Fibroblast of the aortic adventitia (primary cell): ENCODE results near the gene SNRPA. TPM values are rescaled to one million over a fixed set of nuclear protein-coding genes. Genes with fewer than 3 reads are reported as not detected.
A peak's percentile ranks its signal among the peaks of the same experiment; 100 is the strongest.
"Not testable (repeated sequence)": the region's sequence is repeated elsewhere in the genome, so short reads cannot be mapped to it uniquely, and the experiment has no call there.

Experiments used
- DNase-seq: peaks from one replicate; pipeline ENCODE4 v3.0.0-alpha.2; 2010; ENCODE audit warnings: low read depth
- H3K4me3 ChIP-seq: 2 replicates; pipeline ENCODE4 v1.5.1; 2011; ENCODE audit warnings: low read depth, mild to moderate bottlenecking, control low read depth, low read length, moderate library complexity
- small RNA-seq: library from RNA; depleted of rRNA; stranded (forward); fragments of <200 nt; gene quantifications from one replicate; pipeline ENCODE3, GENCODE V24; 2012
- total RNA-seq: library from RNA; depleted of rRNA; stranded (reverse); fragments of >200 nt; gene quantifications from 2 replicates; pipeline ENCODE4 v1.2.3, GENCODE V29; 2012; ENCODE audit warnings: low replicate concordance
- TF ChIP-seq, protein P1 (sequence below): IDR thresholded peaks from 2 replicates; pipeline ENCODE4 v1.5.1; 2011; ENCODE audit warnings: mild to moderate bottlenecking, low read length, control low read depth, inconsistent platforms; ENCODE audit not compliant: insufficient read depth

SNRPA gene
- total RNA-seq, 1 donor, result 29.8 TPM

DNA sequence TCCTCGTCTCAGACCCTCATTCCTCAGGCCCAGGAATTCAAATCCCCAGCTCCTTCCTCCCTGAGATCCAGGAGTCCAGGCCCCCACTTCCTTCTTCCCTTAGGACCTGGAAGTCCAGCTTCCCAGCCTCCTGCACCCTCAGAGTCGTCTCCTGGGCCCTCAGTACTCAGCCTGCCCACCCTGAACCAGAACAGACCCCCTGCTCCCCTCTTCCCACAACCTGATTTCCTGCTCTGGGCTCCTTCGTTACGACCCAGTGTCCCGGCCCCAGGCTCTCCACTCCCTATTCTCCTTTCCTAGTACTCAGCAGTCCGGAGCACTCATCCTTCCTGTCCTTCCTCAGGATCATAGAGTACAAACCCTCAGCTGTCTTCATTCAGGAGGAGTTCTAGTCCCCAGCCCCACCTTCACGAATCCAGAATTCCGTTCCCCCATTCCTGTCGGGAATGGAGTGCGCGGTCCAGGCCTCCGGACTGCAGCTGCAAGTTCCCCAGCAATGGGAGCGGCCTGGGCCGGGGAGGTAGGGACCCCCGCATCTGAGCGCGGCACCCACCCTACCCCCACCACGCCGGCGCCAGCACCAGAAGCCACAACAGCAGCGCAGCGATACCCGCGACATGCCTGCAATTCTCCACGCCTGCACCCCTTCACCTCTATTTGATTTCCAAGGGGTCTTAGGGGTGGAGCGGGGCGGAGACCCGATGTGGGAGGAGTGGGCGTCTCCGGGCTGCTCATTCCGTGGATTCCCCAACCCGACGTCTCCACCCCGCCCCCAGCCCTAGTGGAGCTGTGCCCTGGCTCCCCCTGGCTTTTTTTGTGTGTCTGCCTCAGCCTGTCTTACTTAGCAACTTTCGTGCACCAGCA lies 60.7 kb downstream of the SNRPA start:
- H3K4me3 ChIP-seq, result no peak overlapping the region
- TF ChIP-seq, protein P1, sequence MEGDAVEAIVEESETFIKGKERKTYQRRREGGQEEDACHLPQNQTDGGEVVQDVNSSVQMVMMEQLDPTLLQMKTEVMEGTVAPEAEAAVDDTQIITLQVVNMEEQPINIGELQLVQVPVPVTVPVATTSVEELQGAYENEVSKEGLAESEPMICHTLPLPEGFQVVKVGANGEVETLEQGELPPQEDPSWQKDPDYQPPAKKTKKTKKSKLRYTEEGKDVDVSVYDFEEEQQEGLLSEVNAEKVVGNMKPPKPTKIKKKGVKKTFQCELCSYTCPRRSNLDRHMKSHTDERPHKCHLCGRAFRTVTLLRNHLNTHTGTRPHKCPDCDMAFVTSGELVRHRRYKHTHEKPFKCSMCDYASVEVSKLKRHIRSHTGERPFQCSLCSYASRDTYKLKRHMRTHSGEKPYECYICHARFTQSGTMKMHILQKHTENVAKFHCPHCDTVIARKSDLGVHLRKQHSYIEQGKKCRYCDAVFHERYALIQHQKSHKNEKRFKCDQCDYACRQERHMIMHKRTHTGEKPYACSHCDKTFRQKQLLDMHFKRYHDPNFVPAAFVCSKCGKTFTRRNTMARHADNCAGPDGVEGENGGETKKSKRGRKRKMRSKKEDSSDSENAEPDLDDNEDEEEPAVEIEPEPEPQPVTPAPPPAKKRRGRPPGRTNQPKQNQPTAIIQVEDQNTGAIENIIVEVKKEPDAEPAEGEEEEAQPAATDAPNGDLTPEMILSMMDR, result no peak

DNA sequence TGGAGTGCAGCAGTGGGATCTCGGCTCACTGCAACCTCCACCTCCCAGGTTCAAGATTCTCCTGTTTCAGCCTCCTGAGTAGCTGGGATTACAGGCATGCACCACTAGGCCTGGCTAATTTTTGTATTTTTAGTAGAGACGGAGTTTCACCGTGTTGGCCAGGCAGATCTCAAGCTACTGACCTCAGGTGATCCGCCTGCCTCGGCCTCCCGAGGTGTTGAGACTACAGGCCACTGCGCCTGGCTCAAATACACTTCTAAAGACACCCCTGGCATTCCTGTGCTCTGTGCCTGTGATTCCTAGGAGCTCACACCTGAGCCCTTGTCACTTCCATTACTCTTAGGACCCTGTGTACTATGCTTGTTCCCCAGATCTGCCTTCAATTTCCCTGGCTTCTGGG lies 61.6 kb downstream of the SNRPA start:
- H3K4me3 ChIP-seq, DNase-seq: not testable (repeated sequence)

More for the DNA sequence above, 60.7 kb downstream of the SNRPA start:
- no peak for DNase-seq

DNA sequence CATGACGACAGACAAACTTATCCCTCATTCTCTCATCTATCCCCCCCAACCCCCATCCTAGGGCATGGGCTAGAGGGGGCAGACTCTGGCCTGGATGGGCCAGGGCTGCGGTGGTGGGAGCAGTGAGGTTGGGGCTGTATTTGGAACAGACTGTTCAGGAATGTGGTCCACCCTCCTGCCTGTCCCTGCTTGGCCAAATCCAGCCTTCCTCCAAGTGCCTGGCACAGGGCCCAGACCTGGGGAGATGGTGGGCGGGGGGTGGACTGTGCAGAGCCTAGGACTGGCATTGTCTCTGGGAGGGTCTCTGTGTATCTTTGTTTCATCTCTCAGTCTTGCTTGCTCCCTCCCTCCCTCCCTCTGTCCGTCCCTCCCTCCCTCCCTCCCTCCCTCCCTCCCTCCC lies 62.2 kb downstream of the SNRPA start:
- H3K4me3 ChIP-seq, result no peak overlapping the region
- peak; percentile 57 for DNase-seq
- TF ChIP-seq, protein P1, result no peak

Small RNA genes within 50 kb of the gene (small RNA-seq; reads per million reads assigned to genes)
- not detected for gene RNU6-195P

Other genes with a start within 250 kb of the SNRPA start
- 5.7 and 24.9 TPM in 2 replicates for gene SHKBP1, start 174.3 kb upstream of the SNRPA start, total RNA-seq
- gene LTBP4, start 149.8 kb upstream of the SNRPA start, total RNA-seq, result 31.5 and 38.9 TPM in 2 replicates
- 51.4 and 251 TPM in 2 replicates for gene NUMBL, start 60.6 kb upstream of the SNRPA start, total RNA-seq
- 19.5 and 29.5 TPM in 2 replicates for gene COQ8B, start 34.3 kb upstream of the SNRPA start, total RNA-seq
- gene ITPKC, start 34.1 kb upstream of the SNRPA start, total RNA-seq, result 12.7 and 15.2 TPM in 2 replicates
- gene ACTMAP, start 726 bp upstream of the SNRPA start, total RNA-seq, result 0.74 and 0.99 TPM in 2 replicates
- not detected in 2 replicates for gene MIA, start 24.3 kb downstream of the SNRPA start, total RNA-seq
- 9.0 and 10.1 TPM in 2 replicates for gene RAB4B, start 27.0 kb downstream of the SNRPA start, total RNA-seq
- 60.6 and 64.2 TPM in 2 replicates for gene EGLN2, start 48.0 kb downstream of the SNRPA start, total RNA-seq
- gene CYP2A6, start 99.2 kb downstream of the SNRPA start, total RNA-seq, result not detected in 2 replicates
- not detected in 2 replicates for gene CYP2A7, start 131.0 kb downstream of the SNRPA start, total RNA-seq
- not detected in 2 replicates for gene CYP2B6, start 240.1 kb downstream of the SNRPA start, total RNA-seq